Measurements from ENCODE around the gene ASPA.
A peak's percentile ranks its signal among the peaks of the same experiment; 100 is the strongest.

ASPA gene

DNA sequence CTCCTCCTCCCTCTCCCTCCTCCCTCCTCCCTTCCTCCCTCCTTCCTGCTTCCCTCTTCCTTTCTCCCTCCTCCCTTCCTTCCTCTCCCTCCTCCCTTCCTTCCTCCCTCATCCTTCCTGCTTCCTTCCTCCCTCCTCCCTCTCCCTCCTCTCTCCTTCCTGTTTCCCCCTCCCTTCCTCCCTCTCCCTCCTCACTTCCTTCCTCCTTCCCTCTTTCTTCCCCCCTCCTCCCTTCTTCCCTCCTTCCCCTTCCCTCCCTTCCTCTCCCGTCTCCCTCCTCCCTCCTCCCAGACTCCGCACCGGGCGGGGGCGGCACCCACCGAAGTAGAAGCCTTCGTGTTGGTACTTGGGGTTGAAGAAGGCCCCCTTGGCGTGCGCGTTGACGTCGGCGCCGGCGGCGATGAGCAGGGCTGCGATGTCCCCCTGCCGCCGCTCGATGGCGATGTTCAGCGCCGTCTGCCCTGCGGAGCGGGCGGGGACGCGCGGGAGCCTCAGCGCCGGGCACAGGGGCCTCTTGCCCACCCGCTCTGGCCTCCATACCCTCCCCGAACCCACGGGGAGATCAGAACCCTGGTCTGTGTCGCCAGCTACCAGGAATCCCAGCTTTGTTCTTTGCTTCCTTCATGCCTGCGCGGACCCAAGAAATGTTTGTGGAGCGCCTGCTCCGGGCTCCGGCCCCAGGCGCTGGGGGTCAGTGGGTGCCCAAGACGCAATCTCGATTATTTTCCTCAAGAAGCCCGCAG is 59.6 kb downstream of the ASPA start:
- DNase-seq, result peak in 3 of 5 donors; percentile 22 to 66 (median 37)

DNA sequence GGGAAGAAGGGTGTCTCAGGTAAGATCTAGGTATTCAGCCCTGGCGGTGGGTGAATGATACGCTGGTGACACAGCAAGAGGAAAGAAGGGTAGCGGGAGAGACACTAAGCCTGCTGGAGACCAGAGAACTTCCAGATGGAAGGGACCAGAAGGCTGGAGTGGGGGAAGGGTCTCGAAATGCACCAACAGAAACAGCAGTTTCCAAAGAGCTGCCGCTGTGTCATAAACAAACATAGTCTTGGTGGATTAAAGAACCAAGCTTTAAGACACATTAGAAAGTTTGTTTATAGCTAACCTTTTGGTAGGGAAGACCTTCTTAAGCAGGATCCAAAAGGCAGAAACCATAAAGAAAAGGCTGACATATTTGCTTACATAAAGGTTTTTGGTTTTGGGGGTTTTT is 60.9 kb downstream of the ASPA start:
- DNase-seq, result no peak

DNA sequence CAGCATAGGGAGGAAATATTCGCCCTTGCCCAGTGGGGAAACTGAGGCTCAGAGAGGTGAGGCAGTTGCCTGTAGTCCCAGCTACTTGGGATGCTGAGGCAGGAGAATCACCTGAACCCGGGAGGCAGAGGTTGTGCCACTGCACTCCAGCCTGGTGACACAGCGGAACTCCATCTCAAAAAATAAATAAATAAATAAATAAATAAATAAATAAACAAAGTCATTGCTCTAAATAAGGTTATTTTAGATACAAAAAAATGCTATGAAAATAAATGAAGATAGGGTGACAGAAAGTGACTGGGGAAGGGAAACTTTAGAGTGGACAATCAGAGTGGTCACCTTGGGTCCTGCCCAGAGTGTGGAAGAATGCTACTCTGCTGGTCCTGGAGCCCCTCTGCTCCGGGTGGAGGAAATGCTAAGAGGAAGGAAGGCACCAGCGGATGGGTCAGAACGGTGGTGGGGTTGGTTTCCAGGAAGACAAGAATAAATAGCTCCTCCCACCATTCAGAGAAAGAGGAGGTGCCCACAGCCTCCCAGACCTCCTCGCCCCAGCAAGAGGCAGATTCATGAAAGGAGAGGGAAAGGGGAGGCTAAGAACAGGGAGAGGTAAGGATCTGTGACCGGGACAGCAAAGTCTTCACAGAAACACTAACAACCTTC is 64.2 kb downstream of the ASPA start:
- no peak for DNase-seq

DNA sequence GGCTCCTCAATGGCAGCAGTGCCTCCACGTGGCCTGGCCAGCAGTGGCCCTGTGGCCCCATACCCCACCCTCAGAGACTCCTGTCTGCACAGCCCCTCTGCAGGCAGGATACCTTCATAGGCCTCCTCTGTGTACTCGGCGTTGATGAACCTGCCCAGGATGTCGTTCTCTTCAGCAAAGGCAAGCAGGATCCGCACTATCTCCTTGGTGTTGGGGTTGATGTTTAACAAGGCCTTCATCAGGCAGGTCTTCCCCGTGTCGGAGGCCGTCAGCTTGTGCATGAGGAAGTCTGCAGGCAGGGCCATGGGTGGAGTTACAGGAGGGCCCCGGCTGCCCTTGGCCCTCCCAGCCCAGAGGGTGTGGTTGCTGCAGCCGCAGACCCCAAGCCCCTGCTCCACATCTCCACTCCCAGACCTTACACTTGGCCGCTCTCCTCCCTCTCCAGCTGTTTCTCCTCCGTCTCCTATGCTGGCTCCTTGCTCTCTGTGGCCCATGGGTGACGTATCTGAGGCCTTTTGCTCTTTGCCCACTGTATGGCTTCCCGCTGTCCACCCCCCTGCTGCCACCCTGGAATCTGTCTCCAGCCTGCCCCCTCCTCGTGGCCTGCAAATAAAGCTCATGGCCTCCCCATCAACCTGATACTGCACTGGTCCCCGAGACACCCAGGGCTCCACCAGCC is 66.8 kb downstream of the ASPA start:
- no peak for DNase-seq

DNA sequence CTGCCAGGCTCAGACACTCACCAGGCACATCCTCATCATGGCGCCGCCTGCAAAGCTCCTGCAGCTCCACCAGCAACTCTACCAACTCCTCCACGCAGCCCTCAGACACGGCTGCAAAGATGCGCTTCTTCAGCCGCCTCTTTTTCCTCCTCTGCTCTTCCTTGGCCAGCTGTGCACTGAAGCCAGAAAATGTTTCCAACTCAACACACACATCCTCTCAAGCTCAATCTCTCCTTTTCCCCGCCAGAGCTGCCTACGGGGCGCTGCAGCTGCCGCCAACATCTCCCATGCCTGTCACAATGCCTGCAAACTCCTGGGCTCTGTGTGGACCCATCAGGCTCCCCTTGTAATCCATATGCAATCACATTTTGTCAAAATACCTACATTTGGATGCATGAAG is 67.7 kb downstream of the ASPA start:
- DNase-seq, result no peak

DNA sequence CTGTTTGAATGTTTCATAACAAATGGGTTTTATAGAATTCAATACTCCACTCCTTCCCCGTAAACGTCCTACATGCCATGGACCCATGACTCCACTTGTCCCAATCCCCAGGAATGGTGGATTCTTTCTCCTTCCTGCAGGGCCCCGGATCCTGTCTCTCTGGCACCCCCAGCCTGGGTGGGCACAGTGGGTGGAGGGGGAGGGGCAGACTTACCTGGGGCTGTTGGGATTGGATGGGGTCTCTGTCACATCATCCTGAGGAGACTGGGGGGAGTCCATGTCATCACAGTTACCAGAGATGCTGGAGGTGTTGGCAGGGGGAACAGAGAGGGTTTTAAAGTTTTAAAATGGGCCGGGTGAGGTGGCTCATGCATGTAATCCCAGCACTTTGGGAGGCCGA is 68.6 kb downstream of the ASPA start:
- no peak for DNase-seq

DNA sequence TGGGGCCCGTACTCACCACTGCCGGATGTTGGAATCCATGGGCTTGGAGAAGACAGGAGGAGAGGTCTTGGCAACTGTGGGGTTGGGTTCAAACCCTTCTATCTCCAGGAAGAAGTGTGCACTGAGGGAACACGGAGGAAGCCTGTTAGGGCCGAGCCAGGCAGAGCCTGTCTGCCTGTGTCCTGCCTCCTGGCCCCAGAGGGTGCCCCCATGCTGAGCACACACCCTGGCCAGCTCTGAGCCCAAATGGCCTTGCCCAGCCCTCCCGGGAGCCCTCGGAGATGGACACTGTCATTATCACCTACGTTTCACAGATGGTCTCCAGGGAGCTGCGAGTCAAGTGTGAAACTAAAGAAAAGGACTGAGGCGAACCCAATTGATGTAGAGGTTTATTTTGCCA is 69.4 kb downstream of the ASPA start:
- DNase-seq, result no peak

DNA sequence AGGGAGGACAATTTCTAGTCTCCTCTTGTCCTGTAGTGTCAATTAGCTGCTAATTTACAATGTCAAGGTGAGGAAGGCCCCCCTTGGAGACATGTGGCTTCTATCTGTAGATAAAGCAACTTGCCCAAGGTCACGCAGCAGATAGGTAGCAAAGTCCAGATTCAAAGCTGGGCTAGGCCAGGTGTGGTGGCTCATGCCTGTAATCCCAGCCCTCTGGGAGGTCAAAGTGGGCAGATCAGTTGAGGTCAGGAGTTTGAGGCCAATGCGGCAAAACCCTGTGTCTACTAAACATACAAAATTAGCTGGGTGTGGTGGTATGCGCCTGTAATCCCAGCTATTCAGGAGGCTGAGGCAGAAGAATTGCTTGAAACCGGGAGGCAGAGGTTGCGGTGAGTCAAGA is 70.7 kb downstream of the ASPA start:
- DNase-seq, result no peak

DNA sequence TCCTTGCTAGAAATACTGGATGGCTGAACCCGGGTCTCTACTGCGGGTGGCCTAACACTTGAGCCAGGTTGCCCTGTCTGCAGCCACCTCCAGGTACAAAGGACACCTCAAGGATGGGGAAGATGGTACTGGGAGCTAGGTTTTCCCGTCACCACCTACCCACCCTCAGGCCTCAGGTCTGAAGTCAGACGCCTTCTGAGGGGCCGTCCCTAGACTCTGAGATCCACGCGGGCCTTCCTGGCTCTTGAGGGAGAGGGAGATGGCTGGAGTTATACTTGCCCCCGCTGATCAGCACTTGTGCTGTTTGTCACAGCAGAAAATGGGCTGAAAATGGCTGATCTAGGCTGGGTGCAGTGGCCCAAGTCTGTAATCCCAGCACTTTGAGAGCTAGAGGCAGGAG is 71.2 kb downstream of the ASPA start:
- DNase-seq, result no peak

DNA sequence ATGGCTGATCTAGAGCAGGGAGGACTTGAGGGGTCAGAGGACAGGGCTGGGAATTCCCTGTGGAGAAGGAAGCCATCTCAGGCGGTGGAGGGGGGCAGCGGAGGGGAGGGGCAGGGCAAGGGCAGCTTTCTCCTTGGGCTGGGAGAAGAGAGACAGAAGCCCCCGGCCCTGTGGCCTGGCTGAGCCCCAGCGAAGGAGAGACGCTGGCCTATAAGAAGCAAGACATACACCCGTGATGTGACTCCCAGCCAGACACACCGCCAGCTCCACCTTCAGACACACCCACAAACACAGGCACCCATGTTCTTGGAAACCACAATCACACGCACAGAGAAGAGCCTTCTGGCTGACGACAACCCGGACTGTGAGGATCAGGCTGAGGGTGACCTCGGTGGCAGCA is 71.8 kb downstream of the ASPA start:
- no peak for DNase-seq

DNA sequence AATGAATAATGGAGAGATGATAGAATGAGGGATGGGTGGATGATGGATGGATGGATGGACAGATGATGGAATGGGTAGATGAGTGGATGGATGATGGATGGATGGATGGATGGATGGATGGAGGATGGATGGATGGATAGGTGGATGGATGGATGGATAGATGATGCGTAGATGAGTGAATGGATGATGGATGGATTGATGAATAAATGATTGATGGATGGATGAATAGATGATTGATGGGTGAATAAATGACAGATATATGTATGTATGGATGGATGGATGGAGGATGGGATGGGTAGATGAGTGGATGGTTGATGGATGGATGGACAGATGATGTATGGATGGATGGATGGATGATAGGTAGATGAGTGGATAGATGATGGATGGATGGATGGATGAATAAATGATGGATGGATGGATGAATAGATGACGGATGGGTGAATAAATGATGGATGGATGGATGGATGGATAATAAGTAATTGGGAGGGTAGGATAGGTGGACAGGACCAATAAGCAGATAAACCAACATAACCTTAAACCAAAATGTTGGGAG is 73.9 kb downstream of the ASPA start:
- no peak for DNase-seq

DNA sequence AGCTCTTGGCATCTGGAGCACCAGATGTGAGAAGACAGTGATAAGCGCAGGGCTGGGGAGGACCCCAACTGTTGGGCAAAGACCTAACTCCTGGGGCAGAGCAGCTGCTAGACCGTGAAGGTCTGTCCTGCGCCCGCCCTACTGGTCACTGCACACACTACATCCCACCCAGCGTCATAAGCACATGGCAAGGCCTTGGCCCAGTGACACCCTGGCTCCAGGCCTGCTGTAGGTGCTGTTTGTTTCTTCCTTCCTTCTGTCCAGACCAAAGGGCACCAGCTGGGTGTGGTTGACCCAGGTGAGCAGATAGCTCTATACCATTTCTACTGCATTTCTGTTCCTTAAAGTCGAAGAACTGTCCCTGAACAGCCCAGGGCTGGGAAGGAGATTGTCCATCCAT is 75.4 kb downstream of the ASPA start:
- DNase-seq, result no peak

DNA sequence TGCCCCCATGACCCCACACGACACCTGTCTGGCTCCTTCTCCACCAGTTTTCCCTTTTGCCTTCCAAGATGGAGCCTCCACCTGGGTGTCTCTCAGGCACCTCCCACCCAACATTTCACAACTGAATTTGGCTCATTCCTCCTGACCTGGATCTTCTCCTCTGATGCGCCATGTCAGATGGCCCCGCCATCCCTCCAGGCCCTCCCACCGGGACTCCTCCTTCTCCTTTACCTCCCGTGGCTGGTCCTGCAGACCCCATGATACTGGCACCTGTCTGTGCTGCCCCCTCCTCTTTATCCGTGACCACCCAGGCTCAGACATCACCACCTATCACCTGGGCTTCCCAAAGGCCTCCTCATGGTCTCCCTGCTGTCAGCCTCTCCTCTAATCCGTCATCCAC is 77.1 kb downstream of the ASPA start:
- DNase-seq, result no peak
